NB4 (cell line): ENCODE data around the gene KRT2.

ENCODE experiments used
- CTCF ChIP-seq: IDR thresholded peaks from one replicate; pipeline ENCODE4 v1.5.1; 2012; ENCODE audit warnings: low read depth, low read length
- MAX ChIP-seq: IDR thresholded peaks from 2 replicates; pipeline ENCODE4 v1.6.1; 2011; ENCODE audit warnings: low read depth, low read length
- MYC ChIP-seq: IDR thresholded peaks from 2 replicates; pipeline ENCODE4 v1.6.1; 2011; ENCODE audit warnings: low read depth, low read length
- POLR2A ChIP-seq: IDR thresholded peaks from 2 replicates; pipeline ENCODE4 v1.6.1; 2011; ENCODE audit warnings: mild to moderate bottlenecking; ENCODE audit not compliant: insufficient read length; ENCODE audit errors: extremely low read depth

GRCh38 chr12:52601671-52602070 lies 50.3 kb downstream of the KRT2 start:
- TF ChIP-seq MAX = no peak
- TF ChIP-seq POLR2A = no peak
- no peak for TF ChIP-seq CTCF
- no peak for TF ChIP-seq MYC
